Measurements from ENCODE around the gene MIA2.

GRCh38 chr14:39303115-39303514 is 69.4 kb downstream of the MIA2 start:
- TF ChIP-seq CTCF (conservative IDR thresholded peaks at IDR 0.05; ENCODE audit: low read depth, low read length) = no peak
- TF ChIP-seq EZH2 (IDR thresholded peaks at IDR 0.05; ENCODE audit: low read length, unreplicated experiment) = no peak

All from PC-3 (cell line).